HG03139 (cell line): ENCODE data around the gene DNAJC4.

Experiments used
- ATAC-seq: cut with Tn5 transposase; IDR thresholded peaks from one replicate; pipeline ENCODE4 v1.9.1; 2021; ENCODE audit not compliant: unreplicated experiment

Gene DNAJC4

GRCh38 chr11:64275031-64275800 is 44.9 kb downstream of the DNAJC4 start:
- no peak for ATAC-seq

- no peak for ATAC-seq
Measured at GRCh38 chr11:64275841-64276240, 45.5 kb downstream of the DNAJC4 start.

GRCh38 chr11:64276653-64277431 is 46.5 kb downstream of the DNAJC4 start:
- ATAC-seq, result no peak

GRCh38 chr11:64278576-64279190 is 48.3 kb downstream of the DNAJC4 start:
- no peak for ATAC-seq

- ATAC-seq, result no peak
Measured at GRCh38 chr11:64281957-64282770, 51.8 kb downstream of the DNAJC4 start.

- ATAC-seq, result no peak
Measured at GRCh38 chr11:64283092-64283491, 52.7 kb downstream of the DNAJC4 start.
